HG03342 (cell line): ENCODE measurements around the gene PLCB3.
"Not testable (repeated sequence)": the region's sequence is repeated elsewhere in the genome, so short reads cannot be mapped to it uniquely, and the experiment has no call there.

Experiments used
- ATAC-seq: cut with Tn5 transposase; IDR thresholded peaks from one replicate; pipeline ENCODE4 v1.9.1; 2021; ENCODE audit warnings: mild to moderate bottlenecking, moderate library complexity; ENCODE audit not compliant: unreplicated experiment

The PLCB3 gene

DNA sequence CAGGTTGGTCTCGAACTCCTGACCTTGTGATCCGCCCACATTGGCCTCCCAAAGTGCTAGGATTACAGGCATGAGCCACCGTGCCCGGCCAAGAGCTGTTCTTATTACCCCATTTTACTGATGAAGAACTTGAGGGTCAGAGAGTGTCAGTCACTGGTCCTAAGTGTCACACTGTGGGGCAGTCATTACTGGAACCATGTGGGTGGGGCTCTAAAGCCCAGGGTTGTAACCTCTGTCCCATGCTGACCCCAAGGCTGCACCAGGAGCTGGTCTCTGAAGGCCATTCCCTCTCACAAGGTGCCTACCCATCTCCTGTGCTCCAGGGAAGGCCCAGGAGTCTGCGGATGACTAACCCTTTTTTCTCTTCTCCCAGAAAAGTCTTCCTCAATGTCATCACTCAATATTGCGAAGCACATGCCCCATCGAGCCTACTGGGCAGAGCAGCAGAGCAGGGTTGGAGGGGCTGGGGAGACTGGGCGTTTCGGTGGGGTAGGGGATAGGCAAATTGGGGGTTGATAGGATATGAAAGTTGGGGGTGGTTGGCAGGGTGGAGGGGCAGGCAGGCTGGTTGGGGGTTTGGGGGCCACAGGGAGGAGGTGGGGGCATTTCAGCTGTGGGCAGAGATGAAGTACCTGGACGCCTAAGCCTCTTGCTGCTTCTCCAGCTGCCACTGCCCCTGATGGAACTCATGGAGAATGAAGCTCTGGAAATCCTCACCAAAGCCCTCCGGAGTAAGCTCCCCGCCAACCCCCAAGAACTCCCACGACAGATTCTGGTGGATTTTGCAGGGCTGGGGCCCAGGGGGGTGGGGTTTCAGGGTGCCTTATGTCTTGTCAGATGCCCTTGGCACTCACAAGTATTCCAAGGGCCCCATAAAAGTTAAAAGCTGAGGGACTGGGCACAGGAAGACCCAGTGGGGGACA lies 52.0 kb downstream of the PLCB3 start:
- ATAC-seq, result no peak

DNA sequence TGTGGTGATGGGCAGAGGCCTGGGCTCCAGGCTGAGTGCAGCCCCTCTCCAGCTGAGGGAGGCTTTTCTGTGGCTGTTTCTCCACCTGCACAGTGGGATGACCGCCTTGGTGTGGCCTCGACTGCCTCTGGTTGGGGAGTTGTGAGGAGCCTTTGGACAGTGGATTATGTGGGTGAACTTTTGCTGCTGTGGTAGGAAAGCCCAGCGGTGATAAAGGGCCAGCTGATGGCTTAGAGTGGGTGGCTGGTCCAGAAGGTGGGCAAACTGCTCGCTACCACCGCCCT lies 52.6 kb downstream of the PLCB3 start:
- no peak for ATAC-seq

GRCh38 chr11:64304316-64305072 lies 53.2 kb downstream of the PLCB3 start:
- ATAC-seq, result peak; percentile 22

- ATAC-seq, result peak; percentile 74
Measured at GRCh38 chr11:64305075-64305690, 53.9 kb downstream of the PLCB3 start, which contains the start of gene ESRRA. Gene ESRRA, plus strand, starts transcription at chr11:64305524. Its CDS starts 1,656 bp downstream, at chr11:64307180.

- ATAC-seq, result no peak
Measured at GRCh38 chr11:64305691-64306562, 54.6 kb downstream of the PLCB3 start.

DNA sequence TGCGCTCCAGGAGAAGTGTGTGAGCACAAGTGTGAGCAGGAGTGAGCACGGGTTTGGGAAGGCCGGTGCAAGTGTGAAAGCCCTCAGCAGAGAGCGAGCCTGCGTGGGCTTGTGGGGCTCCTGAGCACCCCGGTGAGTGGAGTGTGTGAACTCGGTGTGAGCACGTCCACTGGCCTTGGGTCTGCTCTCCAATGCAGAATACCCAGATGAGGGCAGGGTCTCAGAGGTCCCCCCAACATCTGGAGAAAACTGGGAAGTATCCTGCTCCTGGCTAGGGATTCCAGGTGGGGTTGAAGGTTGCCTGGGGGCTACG lies 55.2 kb downstream of the PLCB3 start:
- ATAC-seq, result no peak

DNA sequence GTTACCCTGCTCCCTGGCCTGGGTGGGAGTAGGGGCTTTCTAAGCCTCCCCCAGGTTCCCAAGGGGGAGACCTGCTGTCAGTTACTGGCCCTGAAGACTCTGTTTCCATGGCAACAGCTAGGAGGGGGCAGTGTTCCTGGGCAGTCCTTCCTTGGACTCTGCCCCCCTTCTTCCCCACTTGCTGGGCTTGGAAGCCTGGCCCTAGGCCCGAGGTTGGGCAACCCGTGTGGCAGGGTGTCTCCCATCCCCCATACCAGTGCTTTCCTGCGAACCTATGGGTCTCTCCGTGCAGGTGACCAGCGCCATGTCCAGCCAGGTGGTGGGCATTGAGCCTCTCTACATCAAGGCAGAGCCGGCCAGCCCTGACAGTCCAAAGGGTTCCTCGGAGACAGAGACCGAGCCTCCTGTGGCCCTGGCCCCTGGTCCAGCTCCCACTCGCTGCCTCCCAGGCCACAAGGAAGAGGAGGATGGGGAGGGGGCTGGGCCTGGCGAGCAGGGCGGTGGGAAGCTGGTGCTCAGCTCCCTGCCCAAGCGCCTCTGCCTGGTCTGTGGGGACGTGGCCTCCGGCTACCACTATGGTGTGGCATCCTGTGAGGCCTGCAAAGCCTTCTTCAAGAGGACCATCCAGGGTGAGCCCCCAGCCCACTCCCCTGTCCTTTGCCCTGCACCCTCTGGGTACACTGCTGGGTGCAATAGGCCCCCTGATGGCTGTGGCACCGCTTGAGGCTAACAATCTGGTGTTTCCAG lies 55.7 kb downstream of the PLCB3 start:
- ATAC-seq, result no peak

GRCh38 chr11:64307795-64308194 lies 56.5 kb downstream of the PLCB3 start:
- not testable (repeated sequence) for ATAC-seq

DNA sequence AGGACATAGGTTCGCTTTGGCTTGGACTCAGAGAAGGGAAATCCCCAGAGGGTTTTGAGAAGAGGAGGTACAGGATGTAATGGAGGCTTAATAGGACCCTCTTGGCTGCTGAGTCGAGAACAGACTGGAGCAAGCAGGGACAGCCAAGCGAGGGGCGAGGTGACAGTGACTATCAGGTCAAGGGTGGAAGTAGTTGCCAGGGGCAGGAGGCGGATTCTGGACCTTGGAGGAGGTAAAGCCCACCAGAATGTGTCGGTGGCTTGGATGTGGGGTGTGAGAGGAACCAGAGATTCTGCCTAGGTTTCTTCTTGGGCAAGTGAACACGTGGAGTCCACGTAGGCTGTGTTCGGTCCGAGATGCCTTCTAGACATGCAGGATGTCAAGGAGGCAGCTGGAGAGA lies 61.6 kb downstream of the PLCB3 start:
- no peak for ATAC-seq

DNA sequence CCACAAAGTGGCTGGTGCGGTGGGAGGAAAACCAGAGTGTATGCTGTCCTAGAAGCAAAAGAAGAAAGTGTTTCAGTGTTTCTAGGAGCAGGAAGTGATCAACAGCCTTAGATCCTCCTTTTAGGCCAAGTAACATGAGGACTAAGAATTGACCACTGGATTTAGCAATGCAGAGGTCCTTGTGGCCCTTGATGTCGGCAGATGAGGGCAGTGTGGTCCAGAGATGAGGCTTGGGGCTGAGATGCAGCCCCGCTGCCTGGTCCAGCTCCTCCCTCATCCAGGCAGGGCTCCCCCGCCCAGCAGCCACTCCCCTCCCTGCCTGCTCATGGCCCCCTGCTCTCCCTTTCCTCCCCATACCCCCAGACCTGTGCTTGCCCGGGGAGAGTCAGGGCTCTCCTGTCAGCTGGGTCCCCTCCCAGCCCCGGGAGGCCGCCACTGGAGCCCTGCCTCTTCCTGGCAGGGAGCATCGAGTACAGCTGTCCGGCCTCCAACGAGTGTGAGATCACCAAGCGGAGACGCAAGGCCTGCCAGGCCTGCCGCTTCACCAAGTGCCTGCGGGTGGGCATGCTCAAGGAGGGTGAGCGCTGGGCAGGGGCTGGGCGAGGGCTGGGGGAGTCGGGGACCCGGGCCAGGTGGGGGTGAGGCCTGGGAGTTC lies 62.3 kb downstream of the PLCB3 start:
- no peak for ATAC-seq

- ATAC-seq, result no peak
Measured at GRCh38 chr11:64314146-64314804, 62.9 kb downstream of the PLCB3 start.

- no peak for ATAC-seq
Measured at GRCh38 chr11:64314805-64315561, 63.7 kb downstream of the PLCB3 start.

DNA sequence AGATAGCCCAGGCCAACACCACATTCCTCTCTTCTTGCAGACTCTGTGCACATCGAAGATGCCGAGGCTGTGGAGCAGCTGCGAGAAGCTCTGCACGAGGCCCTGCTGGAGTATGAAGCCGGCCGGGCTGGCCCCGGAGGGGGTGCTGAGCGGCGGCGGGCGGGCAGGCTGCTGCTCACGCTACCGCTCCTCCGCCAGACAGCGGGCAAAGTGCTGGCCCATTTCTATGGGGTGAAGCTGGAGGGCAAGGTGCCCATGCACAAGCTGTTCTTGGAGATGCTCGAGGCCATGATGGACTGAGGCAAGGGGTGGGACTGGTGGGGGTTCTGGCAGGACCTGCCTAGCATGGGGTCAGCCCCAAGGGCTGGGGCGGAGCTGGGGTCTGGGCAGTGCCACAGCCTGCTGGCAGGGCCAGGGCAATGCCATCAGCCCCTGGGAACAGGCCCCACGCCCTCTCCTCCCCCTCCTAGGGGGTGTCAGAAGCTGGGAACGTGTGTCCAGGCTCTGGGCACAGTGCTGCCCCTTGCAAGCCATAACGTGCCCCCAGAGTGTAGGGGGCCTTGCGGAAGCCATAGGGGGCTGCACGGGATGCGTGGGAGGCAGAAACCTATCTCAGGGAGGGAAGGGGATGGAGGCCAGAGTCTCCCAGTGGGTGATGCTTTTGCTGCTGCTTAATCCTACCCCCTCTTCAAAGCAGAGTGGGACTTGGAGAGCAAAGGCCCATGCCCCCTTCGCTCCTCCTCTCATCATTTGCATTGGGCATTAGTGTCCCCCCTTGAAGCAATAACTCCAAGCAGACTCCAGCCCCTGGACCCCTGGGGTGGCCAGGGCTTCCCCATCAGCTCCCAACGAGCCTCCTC lies 64.6 kb downstream of the PLCB3 start:
- not testable (repeated sequence) for ATAC-seq

- no peak for ATAC-seq
Measured at GRCh38 chr11:64316672-64317324, 65.5 kb downstream of the PLCB3 start.

GRCh38 chr11:64317325-64317960 lies 66.1 kb downstream of the PLCB3 start, which contains the start of gene TRMT112:
Gene TRMT112, minus strand, starts transcription at chr11:64317559. Its CDS starts 33 bp downstream, at chr11:64317526.
- ATAC-seq, result peak; percentile 60
